ENCODE results near the gene EXOC3. TPM values are rescaled to one million over a fixed set of nuclear protein-coding genes. Genes with fewer than 3 reads are reported as not detected.

The EXOC3 gene
- total RNA-seq, 1 donor from 2014 or later: 67.3 TPM

- DNase-seq (ENCODE audit: low spot score, unreplicated experiment): no peak
- H3K36me3 Mint-ChIP-seq (ENCODE audit: insufficient read depth): peaks cover 54% of the 10 kb centered on the region
- no peak for TF ChIP-seq CTCF (IDR thresholded peaks at IDR 0.05; ENCODE audit: unreplicated experiment)
- no peak overlapping the region for H3K4me3 Mint-ChIP-seq (ENCODE audit: low read depth)
- H3K9me3 Mint-ChIP-seq (ENCODE audit: low read depth): peaks cover 15% of the 10 kb centered on the region
- no peaks in the 10 kb centered on the region for H3K27me3 Mint-ChIP-seq
- H3K27ac Mint-ChIP-seq: no peak overlapping the region
- H3K4me1 Mint-ChIP-seq (ENCODE audit: low read depth): peaks cover 4% of the 10 kb centered on the region
These were observed 6.2 kb downstream of the EXOC3 start for GRCh38 chr5:449151-449550.

DNA sequence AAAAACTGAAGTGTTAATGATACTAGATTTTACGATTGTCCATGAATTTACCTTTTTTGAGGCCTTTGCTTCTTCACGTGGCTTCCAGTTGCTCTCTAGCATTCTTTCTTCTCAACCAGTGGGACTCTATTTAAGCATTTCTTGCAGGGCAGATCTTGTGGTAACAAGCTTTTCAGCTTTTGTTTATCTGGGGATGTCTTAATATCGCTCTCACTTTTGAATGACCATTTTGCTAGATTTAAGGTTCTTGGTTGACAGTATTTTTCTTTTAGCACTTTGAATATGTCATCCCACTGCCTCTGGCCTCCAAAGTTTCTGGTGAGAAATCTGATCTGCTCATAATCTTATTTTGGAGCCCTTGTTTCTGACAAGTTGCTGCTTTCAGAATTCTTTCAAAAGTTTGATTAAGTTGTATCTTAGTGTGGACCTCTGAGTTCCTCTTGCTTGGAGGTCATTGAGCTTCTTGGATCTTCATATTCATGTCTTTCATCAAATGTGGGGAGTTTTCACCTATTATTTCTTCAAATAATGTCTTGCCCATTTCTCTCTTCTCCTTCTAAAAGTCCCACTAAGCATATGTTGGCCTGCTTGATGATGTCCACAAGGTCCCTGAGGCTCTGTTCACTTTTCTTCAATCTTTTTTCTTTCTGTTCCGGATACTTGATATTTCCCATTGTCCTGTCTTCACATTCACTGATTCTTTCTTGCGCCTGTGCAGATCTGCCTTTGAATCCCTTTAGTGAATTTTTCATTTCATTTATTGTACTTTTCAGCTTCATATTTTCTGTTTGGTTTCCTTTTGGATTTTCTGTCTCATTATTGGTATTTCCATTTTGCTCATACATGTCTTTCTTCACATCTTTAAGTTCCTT, 8.8 kb downstream of the EXOC3 start:
- no peak for TF ChIP-seq CTCF (IDR thresholded peaks at IDR 0.05; ENCODE audit: unreplicated experiment)
- Mint-ChIP-seq H3K27ac (no peak overlapping the region), H3K4me3 (ENCODE audit: low read depth) (no peak overlapping the region)

GRCh38 chr5:452978-453710, 10.2 kb downstream of the EXOC3 start:
- no peak for DNase-seq (ENCODE audit: low spot score, unreplicated experiment)
- H3K4me3 Mint-ChIP-seq (ENCODE audit: low read depth): no peak overlapping the region
- no peaks in the 10 kb centered on the region for H3K4me1 Mint-ChIP-seq (ENCODE audit: low read depth)
- no peak overlapping the region for H3K27ac Mint-ChIP-seq
- no peaks in the 10 kb centered on the region for H3K27me3 Mint-ChIP-seq
- peaks cover 15% of the 10 kb centered on the region for H3K9me3 Mint-ChIP-seq (ENCODE audit: low read depth)
- no peak for TF ChIP-seq CTCF (IDR thresholded peaks at IDR 0.05; ENCODE audit: unreplicated experiment)
- H3K36me3 Mint-ChIP-seq (ENCODE audit: insufficient read depth): peaks cover 52% of the 10 kb centered on the region

More for the DNA sequence above, 8.8 kb downstream of the EXOC3 start:
- Mint-ChIP-seq H3K36me3 (ENCODE audit: insufficient read depth) (peaks cover 57% of the 10 kb centered on the region), H3K4me1 (ENCODE audit: low read depth) (no peaks in the 10 kb centered on the region), H3K9me3 (ENCODE audit: low read depth) (peaks cover 15% of the 10 kb centered on the region), H3K27me3 (no peaks in the 10 kb centered on the region)
- DNase-seq (ENCODE audit: low spot score, unreplicated experiment): no peak

GRCh38 chr5:453725-454481, 10.9 kb downstream of the EXOC3 start:
- Mint-ChIP-seq H3K4me3 (ENCODE audit: low read depth) (no peak overlapping the region), H3K27me3 (no peaks in the 10 kb centered on the region), H3K9me3 (ENCODE audit: low read depth) (peaks cover 15% of the 10 kb centered on the region), H3K4me1 (ENCODE audit: low read depth) (no peaks in the 10 kb centered on the region), H3K36me3 (ENCODE audit: insufficient read depth) (peaks cover 53% of the 10 kb centered on the region), H3K27ac (no peak overlapping the region)
- no peak for TF ChIP-seq CTCF (IDR thresholded peaks at IDR 0.05; ENCODE audit: unreplicated experiment)
- DNase-seq (ENCODE audit: low spot score, unreplicated experiment): no peak

DNA sequence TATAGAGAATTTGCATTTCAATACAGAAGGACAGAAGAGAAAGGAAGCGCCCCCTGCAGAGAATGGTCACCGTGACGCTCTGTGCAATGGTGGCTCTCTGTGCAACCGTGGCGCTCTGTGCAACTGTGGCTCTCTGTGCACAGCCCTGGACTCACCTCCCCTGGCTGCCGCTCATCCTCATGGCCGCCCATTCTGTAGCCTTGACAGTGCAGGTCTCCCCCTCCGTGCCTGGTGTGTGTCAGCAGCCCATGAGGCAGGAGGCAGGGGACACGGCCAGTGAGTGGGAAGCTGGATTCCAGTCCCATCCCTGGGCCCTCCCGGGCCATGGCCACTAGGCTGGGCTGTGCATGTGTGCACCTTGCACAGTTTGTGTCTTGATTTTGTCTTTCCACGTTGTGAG, 12.0 kb downstream of the EXOC3 start:
- Mint-ChIP-seq H3K9me3 (ENCODE audit: low read depth) (peaks cover 15% of the 10 kb centered on the region), H3K4me3 (ENCODE audit: low read depth) (no peak overlapping the region), H3K36me3 (ENCODE audit: insufficient read depth) (peaks cover 54% of the 10 kb centered on the region), H3K4me1 (ENCODE audit: low read depth) (no peaks in the 10 kb centered on the region), H3K27ac (no peak overlapping the region), H3K27me3 (no peaks in the 10 kb centered on the region)
- no peak for TF ChIP-seq CTCF (IDR thresholded peaks at IDR 0.05; ENCODE audit: unreplicated experiment)
- no peak for DNase-seq (ENCODE audit: low spot score, unreplicated experiment)

All from progenitor cell of endocrine pancreas (in vitro differentiated cells).